Liver (tissue), 9 donors: ENCODE data around the gene RNF38. TPM values are rescaled to one million over a fixed set of nuclear protein-coding genes. Genes with fewer than 3 reads are reported as not detected.

Experiments used
- DNase-seq: peaks from one replicate; pipeline ENCODE4 v3.0.0-alpha.2; 2017; ENCODE audit warnings: low spot score
- H3K27ac ChIP-seq, 2 donors: one replicate each; pipeline ENCODE4 v1.7.0; 2013; ENCODE audit warnings: inconsistent platforms in 2 of 2, low read length in 2 of 2, control low read depth in 1 of 2, low read depth in 1 of 2, mild to moderate bottlenecking in 1 of 2
- H3K27me3 ChIP-seq, 4 donors: one replicate each; pipeline versions ENCODE4 v1.6.1 to v1.7.0; 2013; ENCODE audit warnings: low read length in 3 of 4, inconsistent platforms in 1 of 4, mild to moderate bottlenecking in 1 of 4, moderate library complexity in 1 of 4; ENCODE audit not compliant: control insufficient read depth in 4 of 4, insufficient read depth in 4 of 4
- H3K36me3 ChIP-seq, 4 donors: one replicate each; pipeline versions ENCODE4 v1.6.1 to v1.7.0; 2013; ENCODE audit warnings: low read length in 3 of 4, mild to moderate bottlenecking in 3 of 4, low read depth in 1 of 4, moderate library complexity in 1 of 4; ENCODE audit not compliant: control insufficient read depth in 4 of 4, insufficient read depth in 3 of 4
- H3K4me1 ChIP-seq, 4 donors: one replicate each; pipeline versions ENCODE4 v1.6.1 to v1.7.0; 2013; ENCODE audit warnings: low read length in 3 of 4, mild to moderate bottlenecking in 3 of 4, moderate library complexity in 1 of 4; ENCODE audit not compliant: control insufficient read depth in 4 of 4, insufficient read depth in 4 of 4
- H3K4me3 ChIP-seq, 3 donors: one replicate each; pipeline versions ENCODE4 v1.6.1 to v1.7.0; 2013; ENCODE audit warnings: low read length in 3 of 3, control low read depth in 1 of 3, low read depth in 1 of 3, mild to moderate bottlenecking in 1 of 3
- H3K9ac ChIP-seq, 2 donors: one replicate each; pipeline ENCODE4 v1.7.0; 2013; ENCODE audit warnings: low read length in 2 of 2, mild to moderate bottlenecking in 2 of 2, moderate library complexity in 2 of 2, control low read depth in 1 of 2, low read depth in 1 of 2
- H3K9me3 ChIP-seq, 4 donors: one replicate each; pipeline versions ENCODE4 v1.6.1 to v1.7.0; 2013; ENCODE audit warnings: low read length in 3 of 4; ENCODE audit not compliant: control insufficient read depth in 4 of 4
- CTCF ChIP-seq: fragments of 150-350 bp; IDR thresholded peaks from 2 replicates; pipeline ENCODE4 v1.5.1; 2017; ENCODE audit warnings: improper control_type of control experiment, low read depth, low read length; ENCODE audit not compliant: missing input control
- EGR1 ChIP-seq, 2 donors: IDR thresholded peaks; 2 replicates each; pipeline ENCODE4 v1.6.1; 2016 to 2018; ENCODE audit warnings: antibody characterized with exemption in 2 of 2, low read depth in 2 of 2
- FOXA1 ChIP-seq: IDR thresholded peaks from 2 replicates; pipeline ENCODE4 v1.6.1; 2016; ENCODE audit warnings: antibody characterized with exemption
- FOXA2 ChIP-seq: IDR thresholded peaks from 2 replicates; pipeline ENCODE4 v1.6.1; 2016; ENCODE audit warnings: antibody characterized with exemption
- GABPA ChIP-seq, 2 donors: IDR thresholded peaks in 1 of 2; conservative IDR thresholded peaks in 1 of 2; 2 replicates each; pipeline ENCODE4 v1.6.1; 2016; ENCODE audit warnings: antibody characterized with exemption in 2 of 2, mild to moderate bottlenecking in 1 of 2, moderate library complexity in 1 of 2
- HNF4A ChIP-seq, 2 donors: conservative IDR thresholded peaks; 2 replicates each; pipeline ENCODE4 v1.6.1; 2016; ENCODE audit warnings: antibody characterized with exemption in 2 of 2, mild to moderate bottlenecking in 2 of 2
- HNF4G ChIP-seq: IDR thresholded peaks from 2 replicates; pipeline ENCODE4 v1.6.1; 2016; ENCODE audit warnings: antibody characterized with exemption
- JUND ChIP-seq, 2 donors: IDR thresholded peaks; 2 replicates each; pipeline ENCODE4 v1.6.1; 2016; ENCODE audit warnings: antibody characterized with exemption in 2 of 2
- NR2F2 ChIP-seq: IDR thresholded peaks from 2 replicates; pipeline ENCODE4 v1.6.1; 2016; ENCODE audit warnings: antibody characterized with exemption
- RAD21 ChIP-seq, 2 donors: IDR thresholded peaks; 2 replicates each; pipeline ENCODE4 v1.6.1; 2016; ENCODE audit warnings: antibody characterized with exemption in 2 of 2, mild to moderate bottlenecking in 2 of 2
- REST ChIP-seq: IDR thresholded peaks from 2 replicates; pipeline ENCODE4 v1.6.1; 2016; ENCODE audit warnings: antibody characterized with exemption, mild to moderate bottlenecking
- RXRA ChIP-seq, 2 donors: IDR thresholded peaks; 2 replicates each; pipeline ENCODE4 v1.6.1; 2017 to 2018; ENCODE audit warnings: antibody characterized with exemption in 2 of 2, mild to moderate bottlenecking in 1 of 2
- SP1 ChIP-seq: IDR thresholded peaks from 2 replicates; pipeline ENCODE4 v1.6.1; 2018; ENCODE audit warnings: antibody characterized with exemption, mild to moderate bottlenecking
- TAF1 ChIP-seq: conservative IDR thresholded peaks from 2 replicates; pipeline ENCODE4 v1.6.1; 2016; ENCODE audit warnings: antibody characterized with exemption, mild to moderate bottlenecking
- YY1 ChIP-seq: IDR thresholded peaks from 2 replicates; pipeline ENCODE4 v1.6.1; 2016; ENCODE audit warnings: antibody characterized with exemption, mild to moderate bottlenecking
- WGBS: extraction: QIAGEN DNeasy Blood & Tissue Kit; methylation state at CpG from one replicate; pipeline ENCODE4 v1.1.7; 2013; 5-methylcytosine and 5-hydroxymethylcytosine counted together
- polyA plus RNA-seq, 2 donors: library from polyadenylated mRNA; stranded (reverse) in 1 of 2; unstranded in 1 of 2; fragments of 200-250 nt in 1 of 2; fragments of >200 nt in 1 of 2; fragmentation: Nextera tagmentation in 1 of 2; extraction: Ambion mirVana in 1 of 2; gene quantifications; one replicate each; pipeline versions ENCODE4 v1.2.1 to v1.2.3, GENCODE V29; 2013 to 2015
- total RNA-seq, 2 donors: library from RNA; depleted of rRNA; stranded (reverse); fragments of >200 nt; gene quantifications; one replicate each; pipeline ENCODE4 v1.2.3, GENCODE V29; 2014
- TF ChIP-seq, protein P1 (sequence below): IDR thresholded peaks from 2 replicates; pipeline ENCODE4 v1.6.1; 2016; ENCODE audit warnings: antibody characterized with exemption
- TF ChIP-seq, protein P2 (sequence below): IDR thresholded peaks from 2 replicates; pipeline ENCODE4 v1.6.1; 2016; ENCODE audit warnings: antibody characterized with exemption
- TF ChIP-seq, protein P3 (sequence below): IDR thresholded peaks from 2 replicates; pipeline ENCODE4 v1.6.1; 2016; ENCODE audit warnings: antibody characterized with exemption
- donor health status: healthy.
- donor health status: healthy.
- donor health status: healthy.
- donor health status: healthy.
- donor health status: healthy.

RNF38 gene
- total and polyA plus RNA-seq, 4 donors, result 3.4 to 16.4 (median 6.9) TPM

GRCh38 chr9:36363448-36363847, 36.6 kb downstream of the RNF38 start:
- Histone ChIP-seq H3K9me3 (no peaks in the 10 kb centered on the region), H3K9ac (no peak overlapping the region), H3K4me3 (no peak overlapping the region), H3K36me3 (peaks cover 1 to 26% (median 15%) of the 10 kb centered on the region in 4 donors), H3K4me1 (no peaks in the 10 kb centered on the region), H3K27ac (no peak overlapping the region), H3K27me3 (no peaks in the 10 kb centered on the region)
- TF ChIP-seq, protein P1, sequence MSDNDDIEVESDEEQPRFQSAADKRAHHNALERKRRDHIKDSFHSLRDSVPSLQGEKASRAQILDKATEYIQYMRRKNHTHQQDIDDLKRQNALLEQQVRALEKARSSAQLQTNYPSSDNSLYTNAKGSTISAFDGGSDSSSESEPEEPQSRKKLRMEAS, result no peak
- no peak for TF ChIP-seq FOXA2
- no peak for TF ChIP-seq SP1
- no peak for TF ChIP-seq EGR1 (IDR thresholded peaks at IDR 0.05; ENCODE audit: low read depth in 2 of 2)
- no peak for TF ChIP-seq CTCF
- TF ChIP-seq HNF4G, result no peak
- no CpG with 5 or more reads among the region's 3 CpGs for WGBS
- DNase-seq, result no peak

- WGBS, result 91% methylated on average over 5 of the region's 5 CpGs
- Histone ChIP-seq H3K4me3 (no peak overlapping the region), H3K27me3 (no peaks in the 10 kb centered on the region), H3K4me1 (no peaks in the 10 kb centered on the region), H3K9ac (no peak overlapping the region), H3K36me3 (peaks cover 3 to 16% (median 14%) of the 10 kb centered on the region in 4 donors), H3K27ac (no peak overlapping the region), H3K9me3 (no peaks in the 10 kb centered on the region)
- no peak for DNase-seq
- no peak for TF ChIP-seq FOXA2
These were observed 41.6 kb downstream of the RNF38 start for GRCh38 chr9:36358486-36358885.

GRCh38 chr9:36357639-36358038, 42.4 kb downstream of the RNF38 start:
- Histone ChIP-seq H3K4me3 (no peak overlapping the region), H3K27ac (no peak overlapping the region), H3K9me3 (no peaks in the 10 kb centered on the region), H3K27me3 (no peaks in the 10 kb centered on the region), H3K9ac (no peak overlapping the region), H3K4me1 (no peaks in the 10 kb centered on the region), H3K36me3 (peaks cover 4 to 18% (median 16%) of the 10 kb centered on the region in 4 donors)
- TF ChIP-seq, protein P2, sequence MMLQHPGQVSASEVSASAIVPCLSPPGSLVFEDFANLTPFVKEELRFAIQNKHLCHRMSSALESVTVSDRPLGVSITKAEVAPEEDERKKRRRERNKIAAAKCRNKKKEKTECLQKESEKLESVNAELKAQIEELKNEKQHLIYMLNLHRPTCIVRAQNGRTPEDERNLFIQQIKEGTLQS, result no peak
- TF ChIP-seq SP1 (no peak), RXRA (IDR thresholded peaks at IDR 0.05) (no peak), GABPA (IDR thresholded peaks at IDR 0.05 in 1 of 2, conservative IDR thresholded peaks at IDR 0.05 in 1 of 2) (no peak), NR2F2 (no peak), RAD21 (IDR thresholded peaks at IDR 0.05) (no peak), EGR1 (IDR thresholded peaks at IDR 0.05; ENCODE audit: low read depth in 2 of 2) (no peak), HNF4A (conservative IDR thresholded peaks at IDR 0.05) (no peak), FOXA2 (no peak), TAF1 (no peak), FOXA1 (no peak), HNF4G (no peak), CTCF (no peak), JUND (IDR thresholded peaks at IDR 0.05) (no peak), YY1 (no peak), REST (no peak)
- TF ChIP-seq, protein P3, sequence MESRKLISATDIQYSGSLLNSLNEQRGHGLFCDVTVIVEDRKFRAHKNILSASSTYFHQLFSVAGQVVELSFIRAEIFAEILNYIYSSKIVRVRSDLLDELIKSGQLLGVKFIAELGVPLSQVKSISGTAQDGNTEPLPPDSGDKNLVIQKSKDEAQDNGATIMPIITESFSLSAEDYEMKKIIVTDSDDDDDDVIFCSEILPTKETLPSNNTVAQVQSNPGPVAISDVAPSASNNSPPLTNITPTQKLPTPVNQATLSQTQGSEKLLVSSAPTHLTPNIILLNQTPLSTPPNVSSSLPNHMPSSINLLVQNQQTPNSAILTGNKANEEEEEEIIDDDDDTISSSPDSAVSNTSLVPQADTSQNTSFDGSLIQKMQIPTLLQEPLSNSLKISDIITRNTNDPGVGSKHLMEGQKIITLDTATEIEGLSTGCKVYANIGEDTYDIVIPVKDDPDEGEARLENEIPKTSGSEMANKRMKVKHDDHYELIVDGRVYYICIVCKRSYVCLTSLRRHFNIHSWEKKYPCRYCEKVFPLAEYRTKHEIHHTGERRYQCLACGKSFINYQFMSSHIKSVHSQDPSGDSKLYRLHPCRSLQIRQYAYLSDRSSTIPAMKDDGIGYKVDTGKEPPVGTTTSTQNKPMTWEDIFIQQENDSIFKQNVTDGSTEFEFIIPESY, result no peak
- TF ChIP-seq, protein P1, result no peak
- 91% methylated on average over 1 of the region's 1 CpG for WGBS
- no peak for DNase-seq
